HEK293T (cell line): ENCODE results near the gene PRKCZ.

ENCODE experiments used
- ARNT ChIP-seq: fragments of 450-650 bp; IDR thresholded peaks from 2 replicates; pipeline ENCODE4 v1.6.1; 2017; ENCODE audit warnings: mild to moderate bottlenecking
- FOXA1 ChIP-seq: fragments of 450-650 bp; IDR thresholded peaks from 2 replicates; pipeline ENCODE4 v1.6.1; 2016; ENCODE audit warnings: mild to moderate bottlenecking
- PKNOX1 ChIP-seq: fragments of 450-650 bp; IDR thresholded peaks from 2 replicates; pipeline ENCODE4 v1.6.1; 2016
- SUZ12 ChIP-seq: fragments of 450-650 bp; IDR thresholded peaks from 2 replicates; pipeline ENCODE4 v1.6.1; 2016; ENCODE audit warnings: mild to moderate bottlenecking
- TARDBP ChIP-seq: fragments of 450-650 bp; IDR thresholded peaks from 2 replicates; pipeline ENCODE4 v1.6.1; 2016

GRCh38 chr1:2093055-2093454, 42.8 kb downstream of the PRKCZ start:
- TF ChIP-seq FOXA1 (no peak), TARDBP (no peak), ARNT (no peak), PKNOX1 (no peak), SUZ12 (no peak)
